Spleen (tissue), 7 donors: Measurements from ENCODE around the gene ANOS1.

Experiments
- POLR2A ChIP-seq, 3 donors: fragments of 450-650 bp; IDR thresholded peaks; one replicate each; pipeline ENCODE4 v1.5.1; 2017; ENCODE audit warnings: antibody characterized with exemption in 3 of 3, mild to moderate bottlenecking in 1 of 3
- TF ChIP-seq, protein P1 (sequence below), 11 experiments: fragments of 200-600 bp in 7 of 11; fragments of 450-650 bp in 4 of 11; sonication (generic) in 4 of 11; IDR thresholded peaks in 8 of 11; conservative IDR thresholded peaks in 3 of 11; 1 replicate in 7 of 11; 2 replicates in 4 of 11; pipeline versions ENCODE4 v1.4.0 to v1.8.0; 2016 to 2021; ENCODE audit warnings: antibody characterized with exemption in 11 of 11, inconsistent platforms in 4 of 11, mild to moderate bottlenecking in 1 of 11
- donor health status: DM: no; HTN: no; CAD: no; lungs with moderate emphysema.
- donor health status: DM: no; HTN: no; CAD: no.
- donor health status: DM: no; HTN: no; CAD: no.

DNA sequence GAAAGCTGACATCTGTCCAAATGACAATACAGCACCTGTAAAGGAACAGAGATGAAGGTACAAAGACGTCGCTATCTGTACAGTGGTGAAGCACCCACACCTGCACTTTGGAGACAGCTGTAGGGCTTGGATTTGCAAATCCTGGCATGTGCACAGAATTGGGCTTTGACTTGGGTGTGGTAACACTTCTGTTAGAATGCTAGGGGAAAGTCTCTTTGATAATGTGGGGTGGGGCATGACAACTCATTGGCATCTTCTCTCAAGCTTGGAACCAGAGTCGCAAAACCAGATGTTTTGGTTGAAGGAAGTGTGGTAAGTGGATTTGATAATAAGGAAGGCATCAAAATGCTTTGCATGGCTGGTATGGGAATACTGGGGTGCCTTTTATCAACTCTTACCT, 211.8 kb downstream of the ANOS1 start:
- TF ChIP-seq, protein P1, sequence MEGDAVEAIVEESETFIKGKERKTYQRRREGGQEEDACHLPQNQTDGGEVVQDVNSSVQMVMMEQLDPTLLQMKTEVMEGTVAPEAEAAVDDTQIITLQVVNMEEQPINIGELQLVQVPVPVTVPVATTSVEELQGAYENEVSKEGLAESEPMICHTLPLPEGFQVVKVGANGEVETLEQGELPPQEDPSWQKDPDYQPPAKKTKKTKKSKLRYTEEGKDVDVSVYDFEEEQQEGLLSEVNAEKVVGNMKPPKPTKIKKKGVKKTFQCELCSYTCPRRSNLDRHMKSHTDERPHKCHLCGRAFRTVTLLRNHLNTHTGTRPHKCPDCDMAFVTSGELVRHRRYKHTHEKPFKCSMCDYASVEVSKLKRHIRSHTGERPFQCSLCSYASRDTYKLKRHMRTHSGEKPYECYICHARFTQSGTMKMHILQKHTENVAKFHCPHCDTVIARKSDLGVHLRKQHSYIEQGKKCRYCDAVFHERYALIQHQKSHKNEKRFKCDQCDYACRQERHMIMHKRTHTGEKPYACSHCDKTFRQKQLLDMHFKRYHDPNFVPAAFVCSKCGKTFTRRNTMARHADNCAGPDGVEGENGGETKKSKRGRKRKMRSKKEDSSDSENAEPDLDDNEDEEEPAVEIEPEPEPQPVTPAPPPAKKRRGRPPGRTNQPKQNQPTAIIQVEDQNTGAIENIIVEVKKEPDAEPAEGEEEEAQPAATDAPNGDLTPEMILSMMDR (IDR thresholded peaks at IDR 0.05 in 8 of 11, conservative IDR thresholded peaks at IDR 0.05 in 3 of 11), result no peak
- TF ChIP-seq POLR2A (IDR thresholded peaks at IDR 0.05), result no peak
